ENCODE results near the gene CDYL. TPM values are rescaled to one million over a fixed set of nuclear protein-coding genes. Genes with fewer than 3 reads are reported as not detected.

Gene CDYL
- total RNA-seq, 1 donor from 2014 or later = 40.3 TPM

DNA sequence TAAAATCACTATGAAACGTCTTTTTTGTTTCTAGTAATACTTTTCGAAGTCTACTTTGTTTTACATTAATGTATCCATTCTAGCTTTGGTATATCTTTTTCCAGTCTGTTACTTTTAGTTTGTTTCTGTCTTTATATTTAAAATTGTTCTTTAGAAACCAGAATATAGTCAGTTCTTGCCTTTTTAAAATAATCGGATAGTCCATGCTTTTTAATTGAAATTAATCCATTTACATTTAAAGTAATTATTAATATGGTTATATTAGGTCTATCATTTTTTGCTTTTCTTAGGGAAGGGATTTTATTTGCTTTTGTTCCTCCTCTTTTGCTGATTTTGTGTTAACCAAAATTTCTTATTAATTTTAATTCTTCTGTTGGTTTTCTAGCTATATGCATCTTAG, 23.7 kb downstream of the CDYL start:
- DNase-seq (ENCODE audit: low spot score) (no peak), ATAC-seq (no peak)

DNA sequence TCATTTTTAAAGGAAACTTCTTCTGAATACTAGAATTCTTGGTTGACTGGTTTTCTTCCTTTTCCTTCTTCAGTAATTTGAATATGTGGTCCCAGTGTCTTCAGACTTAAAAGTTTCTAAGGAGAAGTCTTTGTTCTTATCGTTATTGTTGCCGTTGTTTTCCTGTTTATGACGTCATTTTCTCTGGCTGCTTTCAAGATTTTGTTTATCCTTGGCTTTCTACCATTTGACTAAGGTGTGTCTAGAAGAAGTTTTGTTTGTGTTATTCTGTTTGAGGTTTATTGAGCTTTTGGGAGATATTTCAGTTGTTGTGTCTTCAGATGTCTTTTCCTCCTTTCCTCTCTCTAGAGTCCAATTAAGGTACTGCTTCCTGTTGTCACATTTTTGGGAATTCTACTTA, 24.5 kb downstream of the CDYL start:
- DNase-seq (ENCODE audit: low spot score) = no peak
- intact Hi-C loops (cut with DNase I) = no loop called here
- no peak for ATAC-seq

More for the DNA sequence above, 23.7 kb downstream of the CDYL start:
- intact Hi-C loops (cut with DNase I) = no loop called here

DNA sequence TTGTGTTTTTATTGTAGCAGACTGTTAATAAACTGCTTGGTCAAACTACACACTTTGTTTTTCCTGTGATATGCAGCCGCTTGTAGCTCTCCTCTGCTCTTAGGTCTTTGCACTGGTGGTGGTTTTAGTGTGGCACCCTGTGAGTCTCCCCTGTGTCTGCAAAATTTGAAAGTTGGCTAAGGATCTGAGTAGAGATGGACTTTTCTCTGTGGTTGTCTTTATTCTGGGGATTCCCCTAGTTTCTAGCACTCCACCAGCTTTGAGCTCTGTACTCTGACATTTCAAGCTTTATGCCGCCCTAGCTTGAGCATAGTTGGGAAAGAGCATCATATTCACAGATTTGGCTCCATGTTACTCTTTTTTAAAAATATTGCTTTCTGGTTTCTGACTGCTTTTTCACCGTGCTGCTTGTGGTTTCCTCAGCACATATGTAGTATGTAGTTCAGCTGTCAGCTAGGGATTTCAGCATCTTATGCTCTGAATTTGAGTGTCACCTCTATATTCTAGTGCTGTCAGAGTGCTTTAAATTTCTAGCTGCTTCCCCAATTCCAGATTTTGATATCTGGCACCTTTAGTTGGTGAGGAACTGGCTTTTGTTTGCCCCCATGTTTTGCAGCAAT, 25.4 kb downstream of the CDYL start:
- intact Hi-C loops (cut with DNase I) = no loop called here
- DNase-seq (ENCODE audit: low spot score) = no peak

DNA sequence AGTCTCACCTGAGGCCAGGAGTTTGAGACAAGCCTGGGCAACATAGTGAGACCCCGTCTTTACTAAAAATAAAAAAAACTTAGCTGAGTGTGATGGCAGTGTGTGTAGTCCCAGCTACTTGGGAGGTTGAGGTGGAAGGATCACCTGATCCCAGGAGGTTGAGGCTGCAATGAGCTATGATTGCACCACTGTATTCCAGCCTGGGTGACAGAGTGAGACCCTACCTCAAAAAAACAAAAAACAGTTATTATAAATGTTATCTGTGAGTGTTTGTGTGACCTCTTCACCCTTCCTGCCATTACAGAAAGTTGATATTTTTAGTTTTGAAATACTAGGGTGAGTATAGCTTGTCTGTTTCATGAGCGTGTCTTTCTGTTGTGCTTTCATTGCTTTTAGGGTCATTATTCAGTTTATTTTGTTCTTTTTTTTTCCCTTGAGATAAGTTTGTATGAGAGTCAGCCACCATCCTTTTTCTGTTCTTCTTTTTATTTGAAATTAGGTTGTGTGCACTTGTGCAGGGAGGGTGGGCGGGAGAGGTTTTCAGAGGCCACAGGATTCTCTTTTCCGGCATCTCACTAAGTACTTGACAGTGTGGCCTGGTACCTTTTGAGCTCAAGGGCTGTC, 26.2 kb downstream of the CDYL start:
- intact Hi-C loops (cut with DNase I) = no loop called here
- ATAC-seq = no peak
- DNase-seq (ENCODE audit: low spot score) = no peak

More for the DNA sequence above, 25.4 kb downstream of the CDYL start:
- no peak for ATAC-seq

DNA sequence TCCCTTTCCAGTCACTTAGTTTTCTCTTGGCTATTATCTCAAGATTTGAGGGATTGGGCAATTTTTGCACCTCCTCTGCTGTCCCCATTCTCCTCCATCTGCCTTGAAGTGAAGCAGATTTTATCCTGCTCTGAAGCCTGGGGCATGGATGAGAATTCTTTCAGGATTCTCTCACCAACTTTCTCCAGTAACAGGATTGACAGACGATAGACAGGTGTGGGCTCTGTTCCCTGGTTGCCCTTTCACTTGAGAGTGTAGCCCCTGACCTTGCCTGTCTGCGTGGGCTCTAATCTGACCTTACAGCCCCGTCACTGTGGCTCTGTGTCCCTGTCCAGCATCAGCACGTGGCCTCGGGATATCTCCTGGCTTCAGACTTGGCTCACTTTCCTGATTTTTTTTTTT, 27.1 kb downstream of the CDYL start:
- no peak for DNase-seq (ENCODE audit: low spot score)
- no peak for ATAC-seq
- intact Hi-C loops (cut with DNase I) = no loop called here

DNA sequence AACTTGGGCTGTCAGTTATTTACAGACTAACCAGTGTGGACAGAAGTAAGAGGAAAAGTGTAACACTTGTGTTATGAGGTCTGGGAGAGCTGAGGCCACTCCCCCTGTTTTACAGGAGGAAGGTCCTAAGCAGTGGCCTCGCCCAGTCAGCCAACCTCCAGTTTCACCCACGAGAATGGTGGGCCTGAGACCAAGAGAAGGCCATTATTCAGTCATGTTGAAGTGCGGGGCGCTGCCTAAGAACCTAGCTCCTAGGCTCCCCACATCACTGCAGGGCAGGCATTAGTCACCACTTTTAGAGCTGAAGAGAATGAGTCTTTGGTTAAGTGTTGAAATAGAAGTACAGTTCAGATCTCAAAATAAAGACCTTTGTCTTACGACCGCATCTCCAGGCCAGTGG, 27.9 kb downstream of the CDYL start:
- ATAC-seq (no peak), DNase-seq (ENCODE audit: low spot score) (no peak)
- intact Hi-C loops (cut with DNase I) = no loop called here

DNA sequence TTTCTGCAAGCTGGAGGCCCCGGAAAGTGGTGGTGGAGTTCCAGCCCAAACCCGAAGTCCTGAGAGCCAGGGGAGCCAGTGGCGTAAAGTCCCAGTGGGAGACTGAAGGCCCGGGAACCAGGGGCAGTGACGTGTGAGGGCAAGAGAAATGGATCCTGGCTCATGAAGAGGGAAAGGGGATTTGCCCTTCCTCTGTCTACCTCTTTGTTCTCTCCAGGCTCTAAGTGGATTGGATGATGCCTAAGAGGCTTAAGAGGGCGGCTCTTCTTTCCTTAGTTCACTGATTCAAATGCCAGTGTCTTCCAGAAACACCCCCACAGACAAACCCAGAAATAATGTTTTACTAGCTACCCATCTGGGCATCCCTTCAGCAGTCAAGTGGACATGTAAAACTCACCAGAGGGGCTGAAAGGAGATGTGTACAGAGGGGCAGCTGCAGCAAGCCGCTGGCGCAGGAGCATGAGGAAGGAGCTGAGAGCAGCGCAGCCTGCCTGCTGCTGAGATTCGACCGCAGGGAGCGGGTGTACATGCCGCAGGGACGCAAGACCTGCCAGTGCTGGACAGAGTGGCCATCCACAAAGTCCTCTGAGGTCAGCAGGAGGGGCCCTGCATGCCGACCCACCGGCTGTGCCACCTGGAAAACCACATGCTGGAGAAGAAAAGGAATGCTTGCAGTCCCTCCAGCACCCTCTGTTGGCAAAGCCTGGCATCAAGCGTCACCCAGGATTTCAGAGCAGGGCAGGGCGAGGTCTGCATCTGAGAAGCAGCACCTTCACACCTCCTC, 29.5 kb downstream of the CDYL start:
- ATAC-seq = peak; percentile 50
- intact Hi-C loops (cut with DNase I) = no loop called here
- DNase-seq (ENCODE audit: low spot score) = no peak

DNA sequence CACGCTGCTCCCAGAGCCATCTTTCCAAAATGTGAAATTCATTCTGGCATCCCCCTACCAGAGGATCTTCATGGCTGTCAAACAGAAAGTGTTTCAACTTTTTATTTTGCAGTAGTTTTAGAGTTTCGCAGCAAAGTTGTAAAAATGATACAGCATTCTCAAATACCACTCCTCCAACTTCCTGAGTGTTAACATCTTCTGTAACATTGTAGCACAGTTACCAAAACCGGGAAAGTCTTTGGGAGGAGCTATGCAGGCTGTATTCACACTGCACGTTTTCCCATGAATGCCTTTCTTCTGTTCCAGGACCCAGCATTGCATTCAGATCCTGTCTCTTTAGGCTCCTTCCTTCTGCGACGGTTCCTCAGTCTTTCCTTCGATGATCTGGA, 30.1 kb downstream of the CDYL start:
- intact Hi-C loops (cut with DNase I) = no loop called here
- ATAC-seq (no peak), DNase-seq (ENCODE audit: low spot score) (no peak)

DNA sequence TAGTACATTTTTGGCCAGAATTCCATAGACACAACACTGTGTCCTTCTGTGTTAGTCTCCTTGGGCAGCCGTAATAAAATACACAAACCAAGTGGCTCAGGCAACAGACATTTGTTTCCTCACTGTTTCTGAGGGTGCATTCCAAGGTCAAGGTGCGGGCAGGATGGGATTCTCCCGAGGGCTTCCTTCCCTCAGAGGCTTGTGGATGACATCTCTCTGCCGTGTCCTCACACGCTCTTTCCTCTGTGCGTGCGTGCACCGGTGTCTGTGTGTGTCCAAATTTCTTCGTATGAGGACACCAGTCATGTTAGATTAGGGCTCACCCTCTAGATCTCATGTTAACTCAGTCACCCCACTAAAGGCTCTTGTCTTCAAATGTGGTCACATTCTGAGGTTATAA, 30.6 kb downstream of the CDYL start:
- DNase-seq (ENCODE audit: low spot score) (no peak), ATAC-seq (no peak)
- intact Hi-C loops (cut with DNase I) = no loop called here

DNA sequence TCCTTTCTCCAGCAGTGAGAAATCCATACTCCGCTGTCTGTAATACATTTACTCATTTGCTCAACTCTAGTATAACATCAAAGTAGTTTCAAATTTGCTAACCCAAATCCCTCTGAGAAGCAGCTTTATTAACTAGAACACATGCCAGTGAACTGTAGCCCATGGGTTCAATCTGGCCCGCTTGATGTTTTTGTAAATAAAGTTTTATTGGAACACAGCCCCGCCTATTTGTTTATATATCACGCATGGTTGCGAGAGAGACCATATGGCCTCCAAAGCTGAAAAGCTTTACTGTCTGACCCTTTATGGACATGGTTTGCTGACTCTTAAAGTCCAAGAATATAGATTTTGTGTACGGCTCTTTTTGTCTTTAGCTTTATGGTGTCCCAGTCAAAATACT, 32.2 kb downstream of the CDYL start:
- no peak for ATAC-seq
- DNase-seq (ENCODE audit: low spot score) = no peak
- intact Hi-C loops (cut with DNase I) = no loop called here

DNA sequence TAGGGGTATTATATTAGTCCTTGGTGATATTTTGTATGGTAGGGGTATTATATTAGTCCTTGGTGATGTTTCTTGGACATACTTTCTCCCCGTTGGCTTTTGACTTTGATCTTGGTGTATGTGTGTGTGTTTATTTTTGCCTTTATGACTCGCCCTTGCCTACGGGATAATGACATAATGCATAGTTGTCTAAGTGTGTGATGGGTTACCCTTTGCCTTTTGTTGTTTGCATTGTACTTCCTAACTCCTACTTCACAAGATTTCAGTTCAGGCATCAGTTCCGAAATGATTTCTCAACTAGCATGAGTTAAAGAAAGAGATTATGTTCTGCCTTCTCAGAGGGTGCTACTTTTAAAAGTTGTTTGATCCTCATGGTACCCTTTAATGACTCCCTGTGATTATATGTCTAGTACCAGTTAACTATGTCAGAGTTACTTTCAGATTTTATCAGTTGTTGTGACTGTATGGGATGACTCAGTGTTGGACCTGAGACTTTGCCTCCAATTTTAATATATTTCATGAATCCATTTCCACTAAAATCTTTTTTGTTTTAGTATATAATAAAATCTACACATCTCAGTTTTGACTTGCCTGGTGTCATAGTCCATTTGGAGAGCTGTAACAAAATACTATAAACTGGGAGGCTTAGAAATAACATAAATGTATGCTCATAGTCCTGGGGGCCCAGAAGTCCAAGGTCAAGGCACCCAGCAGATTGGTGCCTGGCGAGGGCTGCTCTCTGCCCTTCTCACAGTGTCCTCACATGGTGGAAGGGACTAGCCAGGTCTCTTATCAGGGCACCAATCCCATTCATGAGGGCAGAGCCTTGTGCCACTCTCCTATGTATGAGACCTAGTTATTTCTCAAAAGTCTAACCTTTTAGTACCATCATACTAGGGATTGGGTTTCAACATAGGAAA, 34.1 kb downstream of the CDYL start:
- intact Hi-C loops (cut with DNase I) = no loop called here
- DNase-seq (ENCODE audit: low spot score) = no peak
- ATAC-seq = no peak

DNA sequence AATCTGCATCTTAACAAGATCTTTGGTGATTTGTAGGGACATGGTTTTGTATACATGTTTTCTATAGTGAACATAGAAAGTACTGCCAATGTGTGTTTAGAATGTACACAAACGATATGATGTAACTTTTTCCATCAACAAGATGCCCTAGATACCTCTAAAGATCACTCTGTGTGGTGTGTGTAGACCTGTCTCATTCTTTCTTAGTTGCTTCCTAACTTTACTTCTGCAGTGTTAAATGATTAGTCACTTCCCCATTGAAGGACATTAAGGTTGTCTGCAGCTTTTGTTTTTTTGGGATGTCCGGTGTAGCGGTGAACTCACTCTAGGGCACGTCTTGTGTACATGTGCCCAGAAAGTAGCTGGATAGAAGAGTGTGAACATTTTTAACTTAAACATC, 35.9 kb downstream of the CDYL start:
- ATAC-seq = no peak
- intact Hi-C loops (cut with DNase I) = no loop called here
- no peak for DNase-seq (ENCODE audit: low spot score)

DNA sequence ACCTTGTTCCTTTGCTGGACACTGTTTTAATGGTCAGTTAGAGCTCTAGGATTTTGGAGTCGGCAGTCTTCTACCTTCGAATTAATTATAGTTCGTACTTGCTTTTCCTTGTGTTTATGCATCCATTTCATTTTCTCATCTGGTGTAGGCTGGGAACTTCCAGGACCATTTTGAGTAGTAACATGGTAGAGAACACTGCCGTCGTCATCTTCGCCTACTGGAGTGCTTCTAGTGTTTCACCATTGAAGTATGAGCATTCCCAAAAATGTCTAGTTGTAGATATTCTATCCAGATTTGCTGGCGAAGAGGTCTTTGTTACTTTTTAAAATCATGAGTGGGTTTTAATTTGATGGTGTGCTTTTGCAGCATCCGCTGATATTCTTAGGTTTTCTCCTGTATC, 36.9 kb downstream of the CDYL start:
- DNase-seq (ENCODE audit: low spot score) (no peak), ATAC-seq (no peak)
- intact Hi-C loops (cut with DNase I) = no loop called here

DNA sequence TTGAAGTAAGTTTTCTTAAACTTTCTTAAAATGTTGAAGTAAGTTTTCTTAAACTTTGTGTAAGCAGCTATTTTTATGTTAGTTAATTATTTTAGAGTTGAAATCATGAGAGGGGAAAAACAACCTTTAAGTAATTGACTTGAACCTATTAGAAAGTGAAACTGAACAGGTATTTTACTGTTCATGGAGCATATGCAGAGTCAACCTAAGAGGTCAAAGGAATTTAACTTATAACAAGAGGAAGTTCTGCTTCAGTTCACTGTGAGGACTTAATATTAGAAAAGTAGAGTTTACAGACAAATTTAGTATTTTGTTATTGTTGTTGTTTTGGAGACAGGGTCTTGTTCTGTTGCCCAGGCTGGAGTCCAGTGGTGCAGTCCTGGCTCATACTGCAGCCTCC, 38.0 kb downstream of the CDYL start:
- no peak for ATAC-seq
- intact Hi-C loops (cut with DNase I) = no loop called here

DNA sequence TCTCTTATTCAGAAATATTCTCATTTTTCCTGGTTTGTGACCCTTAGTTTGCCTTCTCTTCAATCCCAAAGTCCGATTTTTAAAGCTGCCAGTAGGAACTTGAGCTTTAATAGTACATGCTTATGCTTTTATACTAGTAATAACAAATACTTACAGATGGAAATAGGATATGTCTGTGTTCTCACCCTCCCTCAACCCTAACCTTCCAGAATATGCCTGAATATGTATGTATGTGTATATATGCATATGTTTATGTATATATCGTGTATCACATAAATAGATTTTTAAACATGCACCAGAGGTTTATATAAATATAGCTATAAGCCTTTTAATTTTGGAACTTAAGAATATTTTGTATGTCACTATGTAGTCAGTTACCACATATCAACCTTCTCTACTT, 38.8 kb downstream of the CDYL start:
- intact Hi-C loops (cut with DNase I) = no loop called here
- no peak for DNase-seq (ENCODE audit: low spot score)
- ATAC-seq = no peak

More for the DNA sequence above, 38.0 kb downstream of the CDYL start:
- DNase-seq (ENCODE audit: low spot score) = no peak

DNA sequence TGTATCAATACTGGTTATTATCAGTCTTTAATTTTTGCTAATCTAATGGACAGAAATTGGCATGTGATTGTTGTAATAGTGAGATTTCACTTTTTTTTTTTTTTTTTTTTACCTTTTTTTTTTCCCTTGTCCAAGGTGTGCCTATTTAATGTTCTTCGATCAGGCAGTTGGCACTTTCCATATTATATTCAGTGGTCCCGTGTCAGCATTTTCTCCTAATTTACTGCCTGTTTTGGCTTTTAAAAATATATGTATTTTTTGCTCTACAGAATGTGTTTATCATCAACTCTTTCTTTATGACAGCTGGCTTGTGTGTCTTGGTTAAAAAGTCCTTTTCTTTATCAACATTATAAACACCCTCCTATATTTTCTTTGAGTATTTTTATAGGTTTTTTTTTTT, 39.4 kb downstream of the CDYL start:
- no peak for ATAC-seq
- DNase-seq (ENCODE audit: low spot score) = no peak
- intact Hi-C loops (cut with DNase I) = no loop called here

DNA sequence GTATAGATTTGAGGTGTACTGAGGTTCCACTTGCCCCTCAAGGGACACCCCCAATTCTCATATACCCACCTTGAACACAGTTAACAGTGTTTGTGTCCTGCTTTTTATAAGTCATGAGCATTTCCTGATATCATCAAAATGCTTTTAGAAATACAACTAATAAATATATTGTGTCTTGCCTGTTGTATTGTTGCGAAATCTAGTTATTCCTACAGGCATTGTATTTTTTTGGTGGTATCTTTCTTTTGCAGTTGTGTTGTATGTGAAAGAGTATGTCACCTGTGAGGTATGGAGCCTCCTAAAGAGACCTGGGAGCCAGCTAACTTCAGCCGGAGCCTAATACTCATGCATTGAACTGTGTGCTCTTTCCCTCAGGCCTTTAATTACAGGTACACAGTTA, 40.7 kb downstream of the CDYL start:
- ATAC-seq = no peak
- intact Hi-C loops (cut with DNase I) = no loop called here
- DNase-seq (ENCODE audit: low spot score) = no peak

DNA sequence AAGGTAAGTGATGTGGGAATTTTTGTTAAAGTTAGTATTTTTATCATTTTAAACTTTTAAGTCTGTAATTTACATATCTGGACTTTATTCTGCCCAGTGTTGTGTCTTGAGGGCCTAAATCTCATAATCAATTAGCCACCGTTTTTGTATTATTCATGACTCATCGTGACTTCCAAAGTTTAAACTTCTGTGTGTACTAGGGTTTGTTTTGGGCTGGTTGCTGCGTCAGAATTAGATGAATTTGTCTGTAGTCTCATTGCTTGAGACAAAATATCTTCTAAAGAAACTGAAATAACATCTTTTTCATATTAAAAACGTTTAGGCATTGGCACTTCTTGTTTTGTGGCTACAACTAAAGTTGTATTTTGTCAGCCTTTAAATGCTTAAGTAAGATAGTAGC, 41.3 kb downstream of the CDYL start:
- intact Hi-C loops (cut with DNase I) = no loop called here
- DNase-seq (ENCODE audit: low spot score) = no peak
- ATAC-seq = no peak

DNA sequence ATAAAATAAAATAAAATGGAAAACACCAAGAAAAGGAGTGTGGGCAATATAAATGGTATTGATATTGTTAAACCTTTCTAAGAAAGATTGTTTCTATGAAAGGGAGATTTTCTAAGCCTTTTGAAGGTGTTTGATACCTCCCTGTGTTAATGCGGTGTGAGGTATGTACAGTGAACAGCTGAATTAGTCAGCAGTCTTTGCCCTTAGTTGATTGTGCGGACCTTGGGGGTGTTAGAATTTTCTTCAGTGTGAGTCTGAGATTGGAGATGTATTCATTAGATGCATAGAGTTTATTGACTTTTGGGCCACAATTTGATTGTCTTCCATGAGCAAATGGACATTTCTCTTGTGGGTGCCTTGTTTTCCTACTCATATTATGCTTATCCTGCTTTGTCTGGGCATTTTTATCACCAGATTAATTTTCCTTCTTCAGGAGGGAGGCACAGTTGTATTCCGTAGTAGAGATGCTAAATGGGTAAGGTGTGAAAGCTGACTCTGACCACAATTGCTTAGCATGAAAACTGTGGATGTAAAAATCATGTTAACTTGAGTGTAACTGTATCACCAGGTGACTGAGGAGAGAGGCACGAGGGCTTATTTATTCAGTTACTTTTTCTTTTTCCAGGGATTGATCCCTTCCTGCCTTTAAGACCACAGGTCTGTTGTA, 42.2 kb downstream of the CDYL start:
- ATAC-seq (no peak), DNase-seq (ENCODE audit: low spot score) (no peak)
- intact Hi-C loops (cut with DNase I) = no loop called here

Data from sciatic nerve (tissue), 2 donors.